IPS-20b (cell line): ENCODE data around the gene MYO18A.
"Not testable (repeated sequence)": the region's sequence is repeated elsewhere in the genome, so short reads cannot be mapped to it uniquely, and the experiment has no call there.

ENCODE experiments used
- H3K27ac ChIP-seq: one replicate; pipeline ENCODE4 v1.5.1; 2013; ENCODE audit warnings: low read length
- H3K27me3 ChIP-seq: 2 replicates; pipeline ENCODE4 v1.6.1; 2013; ENCODE audit warnings: mild to moderate bottlenecking, low read length, inconsistent platforms; ENCODE audit not compliant: insufficient read depth
- H3K36me3 ChIP-seq: 2 replicates; pipeline ENCODE4 v1.6.1; 2013; ENCODE audit warnings: low read depth, mild to moderate bottlenecking, inconsistent platforms, low read length, moderate library complexity; ENCODE audit not compliant: insufficient read depth
- H3K4me1 ChIP-seq: 2 replicates; pipeline ENCODE4 v1.6.1; 2013; ENCODE audit warnings: mild to moderate bottlenecking, control low read depth, inconsistent platforms, low read length, moderate library complexity; ENCODE audit not compliant: insufficient read depth
- H3K4me3 ChIP-seq: 2 replicates; pipeline ENCODE4 v1.5.1; 2013; ENCODE audit warnings: mild to moderate bottlenecking, low read length, inconsistent platforms
- H3K9ac ChIP-seq: 2 replicates; pipeline ENCODE4 v1.6.1; 2013; ENCODE audit warnings: low read depth, mild to moderate bottlenecking, inconsistent platforms, low read length, moderate library complexity
- H3K9me3 ChIP-seq: 2 replicates; pipeline ENCODE4 v1.6.1; 2013; ENCODE audit warnings: mild to moderate bottlenecking, low read depth, low read length, inconsistent platforms; ENCODE audit not compliant: insufficient read depth

MYO18A gene

GRCh38 chr17:29170682-29171081 lies 9.5 kb downstream of the MYO18A start:
- no peak overlapping the region for H3K9ac ChIP-seq
- H3K9me3 ChIP-seq, result no peaks in the 10 kb centered on the region
- H3K4me1 ChIP-seq, result no peaks in the 10 kb centered on the region
- no peak overlapping the region for H3K27ac ChIP-seq
- no peak overlapping the region for H3K4me3 ChIP-seq
- peaks cover 8% of the 10 kb centered on the region for H3K36me3 ChIP-seq
- no peaks in the 10 kb centered on the region for H3K27me3 ChIP-seq

GRCh38 chr17:29169806-29170591 lies 10.2 kb downstream of the MYO18A start:
- Histone ChIP-seq H3K9ac (no peak overlapping the region), H3K4me3 (no peak overlapping the region), H3K27ac (no peak overlapping the region), H3K27me3 (no peaks in the 10 kb centered on the region), H3K4me1 (no peaks in the 10 kb centered on the region), H3K36me3 (peaks cover 15% of the 10 kb centered on the region), H3K9me3 (no peaks in the 10 kb centered on the region)

DNA sequence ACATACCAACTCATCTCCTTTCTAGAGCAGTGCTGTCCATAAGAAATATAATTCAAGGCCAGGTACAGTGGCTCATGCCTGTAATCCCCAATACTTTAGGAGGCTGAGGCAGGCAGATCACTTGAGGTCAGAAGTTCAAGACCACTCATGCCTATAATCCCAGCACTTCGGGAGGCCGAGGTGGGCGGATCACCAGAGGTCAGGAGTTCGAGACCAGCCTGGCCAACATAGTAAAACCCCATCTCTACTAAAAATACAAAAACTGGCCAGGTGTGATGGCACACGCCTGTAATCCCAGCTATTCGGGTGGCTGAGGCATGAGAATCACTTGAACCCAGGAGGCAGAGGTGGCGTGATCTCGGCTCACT lies 11.5 kb downstream of the MYO18A start:
- H3K4me3 ChIP-seq, H3K27me3 ChIP-seq, H3K9me3 ChIP-seq, H3K27ac ChIP-seq, H3K4me1 ChIP-seq, H3K9ac ChIP-seq: not testable (repeated sequence)
- H3K36me3 ChIP-seq, result peaks cover 17% of the 10 kb centered on the region

DNA sequence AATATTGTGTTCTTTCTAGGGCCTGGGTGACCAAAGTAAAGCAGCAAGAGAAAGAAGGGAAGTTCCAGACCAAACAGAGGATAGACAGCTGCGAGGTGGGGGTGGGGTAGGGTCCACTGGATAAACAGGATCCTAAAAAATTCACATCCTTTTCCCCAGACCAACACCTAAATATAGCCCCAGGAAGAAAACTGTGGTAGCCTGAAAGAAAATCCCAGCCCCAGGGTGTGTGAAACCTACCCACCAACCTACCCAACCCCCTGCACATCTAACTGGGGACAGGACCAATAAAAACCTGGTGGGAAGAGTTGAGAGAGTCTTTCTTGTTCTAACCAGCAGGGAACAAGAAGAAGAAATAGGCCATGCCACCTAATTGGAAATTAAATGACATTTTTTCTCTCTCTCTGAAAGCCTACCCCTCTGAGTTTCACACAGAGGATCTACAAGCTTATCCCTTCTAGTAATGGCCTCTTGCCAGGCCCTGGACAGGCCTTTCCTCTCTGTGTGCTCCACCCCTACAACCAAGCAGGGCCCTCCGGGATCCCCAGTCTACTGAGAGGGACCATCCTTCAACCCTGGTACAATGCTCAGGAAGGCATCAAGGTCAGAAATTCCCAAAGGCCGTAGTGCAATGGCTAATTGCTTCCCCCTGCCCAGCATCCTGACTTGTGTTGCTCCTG lies 12.0 kb downstream of the MYO18A start:
- Histone ChIP-seq H3K36me3 (peaks cover 17% of the 10 kb centered on the region), H3K4me1 (no peaks in the 10 kb centered on the region), H3K4me3 (no peak overlapping the region), H3K9me3 (no peaks in the 10 kb centered on the region), H3K27me3 (no peaks in the 10 kb centered on the region), H3K27ac (no peak overlapping the region), H3K9ac (no peak overlapping the region)

DNA sequence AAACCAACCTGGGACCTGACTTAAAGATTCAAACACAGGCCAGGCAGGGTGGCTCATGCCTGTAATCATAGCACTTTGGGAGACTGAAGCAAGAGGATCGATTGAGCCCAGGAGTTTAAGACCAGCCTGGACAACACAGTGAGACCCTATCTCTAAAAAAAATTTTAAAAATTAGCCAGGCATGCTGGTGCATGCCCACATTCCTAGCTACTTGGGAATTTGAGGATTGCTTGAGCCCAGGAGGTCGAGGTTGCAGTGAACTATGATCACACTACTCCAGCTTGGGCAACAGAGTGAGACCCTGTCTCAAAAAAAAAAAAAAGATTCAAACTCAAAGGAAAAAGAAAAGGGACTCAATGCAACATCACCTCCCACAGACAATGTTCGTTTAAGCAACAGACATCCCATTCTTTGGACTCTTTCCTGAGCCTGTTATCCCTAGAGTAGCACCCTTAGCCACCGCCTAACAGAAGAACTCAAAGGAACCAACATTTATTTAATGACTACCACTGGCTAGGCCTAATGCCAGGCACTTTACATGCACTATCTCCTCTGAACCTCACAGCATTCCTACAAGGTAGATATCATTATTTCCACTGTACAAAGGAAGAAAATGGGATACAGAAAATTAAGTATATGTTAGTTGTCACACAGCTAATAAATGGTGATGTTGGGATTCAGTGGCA lies 12.7 kb downstream of the MYO18A start:
- Histone ChIP-seq H3K4me1 (no peaks in the 10 kb centered on the region), H3K36me3 (peaks cover 17% of the 10 kb centered on the region)

GRCh38 chr17:29166507-29166887 lies 13.7 kb downstream of the MYO18A start:
- peaks cover 17% of the 10 kb centered on the region for H3K36me3 ChIP-seq
- no peak overlapping the region for H3K27ac ChIP-seq
- no peak overlapping the region for H3K4me3 ChIP-seq
- H3K27me3 ChIP-seq, result no peaks in the 10 kb centered on the region
- H3K9me3 ChIP-seq, result no peaks in the 10 kb centered on the region
- no peaks in the 10 kb centered on the region for H3K4me1 ChIP-seq
- H3K9ac ChIP-seq, result no peak overlapping the region

More for the DNA sequence above, 12.7 kb downstream of the MYO18A start:
- no peak overlapping the region for H3K4me3 ChIP-seq
- H3K27ac ChIP-seq, result no peak overlapping the region
- no peak overlapping the region for H3K9ac ChIP-seq
- H3K9me3 ChIP-seq, result no peaks in the 10 kb centered on the region
- H3K27me3 ChIP-seq, result no peaks in the 10 kb centered on the region

DNA sequence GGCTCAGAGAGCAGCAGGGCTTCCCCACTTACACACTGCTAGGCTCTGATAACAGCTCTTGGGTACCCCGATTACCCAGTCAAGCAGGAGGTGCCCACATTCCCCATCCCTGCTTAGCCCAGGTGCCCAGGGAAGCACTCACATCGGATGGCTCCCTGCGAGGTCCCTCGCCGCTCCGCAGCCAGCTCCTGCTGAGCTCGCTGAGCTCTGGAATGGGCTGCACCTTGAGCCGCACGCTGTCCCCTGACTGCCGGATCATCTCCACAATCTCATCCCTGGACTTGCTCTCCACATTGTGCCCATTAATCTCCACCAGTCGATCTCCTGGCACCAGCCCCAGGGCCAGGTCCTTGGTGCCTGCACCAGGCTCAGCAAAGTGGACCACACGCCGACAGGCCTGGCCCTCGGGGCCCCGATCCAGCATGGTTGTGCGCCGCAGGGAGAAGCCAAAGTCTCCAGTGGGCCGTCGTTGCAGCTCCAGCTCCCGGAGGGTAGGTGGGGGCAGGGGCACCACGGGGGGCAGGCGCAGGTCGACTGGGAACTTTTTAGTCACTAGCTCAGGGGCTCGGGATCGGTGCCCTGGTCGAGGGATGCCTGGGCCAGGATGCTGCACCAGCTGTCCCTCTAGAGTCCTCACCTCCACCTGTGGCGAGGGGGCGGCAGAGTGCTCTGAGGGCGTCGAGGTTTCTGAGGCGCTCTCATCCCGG lies 14.2 kb downstream of the MYO18A start:
- Histone ChIP-seq H3K4me1 (no peaks in the 10 kb centered on the region), H3K9ac (no peak overlapping the region), H3K27me3 (no peaks in the 10 kb centered on the region), H3K27ac (no peak overlapping the region), H3K36me3 (peaks cover 17% of the 10 kb centered on the region), H3K9me3 (no peaks in the 10 kb centered on the region), H3K4me3 (no peak overlapping the region)

- no peaks in the 10 kb centered on the region for H3K27me3 ChIP-seq
- H3K4me1 ChIP-seq, result no peaks in the 10 kb centered on the region
- H3K9ac ChIP-seq, result no peak overlapping the region
- H3K27ac ChIP-seq, result no peak overlapping the region
- H3K36me3 ChIP-seq, result peaks cover 17% of the 10 kb centered on the region
- no peak overlapping the region for H3K4me3 ChIP-seq
- H3K9me3 ChIP-seq, result no peaks in the 10 kb centered on the region
These were observed 14.9 kb downstream of the MYO18A start for GRCh38 chr17:29165261-29165660.

DNA sequence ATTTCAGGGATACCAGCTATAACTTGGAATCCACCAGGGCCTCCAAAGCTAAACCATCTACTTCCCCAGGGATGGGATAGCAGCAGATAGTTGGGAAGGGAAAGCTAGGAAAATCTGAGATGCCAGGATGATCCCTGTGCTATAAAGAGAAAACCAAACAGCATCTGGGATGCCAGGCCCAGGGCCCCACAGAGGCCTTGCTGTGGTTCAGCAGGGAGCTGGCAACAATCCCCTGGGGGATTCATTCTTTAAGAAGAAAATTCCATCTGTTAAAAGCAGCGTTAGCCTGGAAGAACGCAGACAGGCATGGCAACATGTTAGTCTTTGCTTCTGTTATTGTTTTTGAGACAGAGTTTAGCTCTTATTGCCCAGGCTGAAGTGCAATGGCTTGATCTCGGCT lies 16.6 kb downstream of the MYO18A start:
- Histone ChIP-seq H3K36me3 (peaks cover 17% of the 10 kb centered on the region), H3K4me3 (no peak overlapping the region), H3K27ac (no peak overlapping the region), H3K9me3 (no peaks in the 10 kb centered on the region), H3K4me1 (no peaks in the 10 kb centered on the region), H3K27me3 (no peaks in the 10 kb centered on the region), H3K9ac (no peak overlapping the region)

DNA sequence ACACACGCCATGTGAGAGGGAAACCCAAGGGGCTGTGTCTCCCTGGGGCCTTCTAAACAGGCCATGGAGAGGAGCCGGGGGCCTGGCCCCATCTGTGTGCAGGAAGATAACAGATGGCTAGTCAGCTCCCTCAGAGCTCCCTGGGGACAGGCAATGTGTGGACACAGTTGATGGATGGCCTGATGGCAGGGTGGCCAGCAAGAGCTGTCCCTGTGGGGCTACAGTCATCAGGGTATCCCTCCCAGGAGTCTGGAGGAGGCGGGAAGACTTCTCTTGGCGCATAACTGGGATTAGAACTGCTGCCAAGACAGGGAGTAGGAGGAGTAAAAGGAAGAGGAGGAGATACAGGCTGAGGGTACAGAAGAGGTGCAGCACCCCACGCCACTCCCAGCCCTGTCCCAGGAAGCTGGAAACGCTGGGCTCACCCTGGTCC lies 17.3 kb downstream of the MYO18A start:
- peaks cover 17% of the 10 kb centered on the region for H3K36me3 ChIP-seq
- no peaks in the 10 kb centered on the region for H3K4me1 ChIP-seq
- no peaks in the 10 kb centered on the region for H3K27me3 ChIP-seq
- H3K9me3 ChIP-seq, result no peaks in the 10 kb centered on the region
- no peak overlapping the region for H3K9ac ChIP-seq
- H3K4me3 ChIP-seq, result no peak overlapping the region
- no peak overlapping the region for H3K27ac ChIP-seq

GRCh38 chr17:29162082-29162908 lies 17.9 kb downstream of the MYO18A start:
- Histone ChIP-seq H3K36me3 (peaks cover 17% of the 10 kb centered on the region), H3K27ac (no peak overlapping the region), H3K9ac (no peak overlapping the region), H3K4me3 (no peak overlapping the region), H3K9me3 (no peaks in the 10 kb centered on the region), H3K27me3 (no peaks in the 10 kb centered on the region), H3K4me1 (no peaks in the 10 kb centered on the region)
